Adrenal gland (tissue), 12 donors: ENCODE data around the gene APOBEC3A. TPM values are rescaled to one million over a fixed set of nuclear protein-coding genes. Genes with fewer than 3 reads are reported as not detected.

Experiments
- DNase-seq, 7 donors: peaks; one replicate each; pipeline ENCODE4 v3.0.0-alpha.2; 2019 to 2020
- H3K27ac ChIP-seq, 5 donors: fragments of 200-600 bp; sonication (generic) in 4 of 5; 1 replicate in 3 of 5; 2 replicates in 2 of 5; pipeline versions ENCODE4 v1.5.1 to v1.8.0; 2016 to 2020; ENCODE audit warnings: mild to moderate bottlenecking in 1 of 5
- H3K27me3 ChIP-seq: fragments of 200-600 bp; 2 replicates; pipeline ENCODE4 v1.8.0; 2021
- H3K36me3 ChIP-seq, 2 donors: fragments of 200-600 bp; replicated peaks in 1 of 2; 1 replicate in 1 of 2; 2 replicates in 1 of 2; pipeline versions ENCODE4 v1.5.1 to v1.8.0; 2018 to 2022
- H3K4me1 ChIP-seq, 2 donors: fragments of 200-600 bp; replicated peaks in 1 of 2; 1 replicate in 1 of 2; 2 replicates in 1 of 2; pipeline versions ENCODE4 v1.5.1 to v1.8.0; 2018 to 2021
- H3K4me3 ChIP-seq, 4 donors: fragments of 200-600 bp; sonication (generic) in 3 of 4; one replicate each; pipeline ENCODE4 v1.5.1; 2016 to 2018
- H3K9me3 ChIP-seq, 3 donors: fragments of 200-600 bp; sonication (generic) in 1 of 3; replicated peaks in 1 of 3; 1 replicate in 2 of 3; 2 replicates in 1 of 3; pipeline versions ENCODE4 v1.5.1 to v1.8.0; 2016 to 2021
- POLR2A ChIP-seq, 2 donors: fragments of 450-650 bp; IDR thresholded peaks; one replicate each; pipeline ENCODE4 v1.6.1; 2017; ENCODE audit warnings: antibody characterized with exemption in 2 of 2, mild to moderate bottlenecking in 2 of 2, moderate library complexity in 1 of 2
- WGBS, 4 donors: extraction: QIAGEN DNeasy Blood & Tissue Kit in 2 of 4; methylation state at CpG; one replicate each; pipeline versions ENCODE4 v1.1.5 to v1.1.7; 2013 to 2017; 5-methylcytosine and 5-hydroxymethylcytosine counted together
- intact Hi-C, 2 donors: fragments of 100-400 bp; cut with DNase I; formaldehyde crosslinking; loops; one replicate each; pipeline versions ENCODE4 v1.14.1 to v1.15.0; 2022 to 2023
- polyA plus RNA-seq, 3 donors: library from polyadenylated mRNA; stranded (reverse); fragments of 200-250 nt in 2 of 3; fragments of 350-450 nt in 1 of 3; fragmentation: Illumina TruSeq in 1 of 3; extraction: RNeasy Lipid Tissue Mini Kit (QIAGEN cat#74804) in 1 of 3; gene quantifications; one replicate each; pipeline ENCODE4 v1.2.3, GENCODE V29; 2013 to 2014
- total RNA-seq, 9 donors: library from RNA; depleted of rRNA in 4 of 9; stranded (reverse); fragments of >200 nt in 4 of 9; fragments of 120-200 nt in 1 of 9; fragmentation: NEBNext Ultra II Directional in 1 of 9; extraction: Animal tissue kit (Norgen Biotek cat#: 25700) in 1 of 9; gene quantifications; one replicate each; pipeline versions ENCODE4 v1.1.0 to v1.2.4, GENCODE V29; 2013 to 2023
- TF ChIP-seq, protein P1 (sequence below), 6 experiments: fragments of 450-650 bp in 4 of 6; fragments of 200-600 bp in 2 of 6; sonication (generic) in 1 of 6; IDR thresholded peaks; 1 replicate in 5 of 6; 2 replicates in 1 of 6; pipeline versions ENCODE4 v1.5.1 to v1.8.0; 2016 to 2021; ENCODE audit warnings: antibody characterized with exemption in 6 of 6, mild to moderate bottlenecking in 2 of 6, moderate library complexity in 1 of 6
- donor health status: healthy with polysubstance abuse.
- donor health status: Bipolar disorder and iron deficiency.
- donor health status: DM: yes; HTN: yes; CAD: no.
- donor health status: DM: no; HTN: no; CAD: no.
- donor health status: DM: no; HTN: no; CAD: no.
- donor health status: DM: yes; HTN: yes; CAD: no.

APOBEC3A gene
- total and polyA plus RNA-seq, 12 donors: 0.27 to 0.95 (median 0.48) TPM; not detected in 4

DNA sequence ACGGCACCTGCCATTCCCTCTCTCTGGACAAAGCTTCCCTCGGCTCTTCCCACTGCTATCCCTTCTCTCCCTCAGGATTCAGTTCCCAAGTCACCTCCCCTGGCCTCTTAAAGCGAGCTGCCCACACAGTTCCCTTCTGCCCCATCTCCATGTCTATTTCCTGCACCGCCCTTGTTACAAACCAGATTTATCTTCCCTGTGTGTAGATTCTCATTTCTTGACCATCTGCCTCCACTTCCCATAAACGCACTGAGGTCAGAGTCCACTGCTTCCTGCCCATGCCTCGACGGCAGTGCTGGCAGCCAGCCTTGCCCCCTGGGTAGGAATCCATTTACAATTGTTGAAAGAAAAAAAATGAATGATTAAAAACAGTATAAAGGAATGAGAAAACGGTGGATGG, 13.1 kb downstream of the APOBEC3A start:
- intact Hi-C loops: no loop called here
- Histone ChIP-seq H3K36me3 (no peaks in the 10 kb centered on the region), H3K4me3 (no peak overlapping the region), H3K9me3 (no peaks in the 10 kb centered on the region), H3K27me3 (no peaks in the 10 kb centered on the region), H3K4me1 (no peaks in the 10 kb centered on the region), H3K27ac (no peak overlapping the region)
- DNase-seq: no peak
- WGBS, 4 donors: 36 to 47% (median 43%) methylated on average over 8 of the region's 8 CpGs
- no peak for TF ChIP-seq POLR2A (IDR thresholded peaks at IDR 0.05)
- TF ChIP-seq, protein P1, sequence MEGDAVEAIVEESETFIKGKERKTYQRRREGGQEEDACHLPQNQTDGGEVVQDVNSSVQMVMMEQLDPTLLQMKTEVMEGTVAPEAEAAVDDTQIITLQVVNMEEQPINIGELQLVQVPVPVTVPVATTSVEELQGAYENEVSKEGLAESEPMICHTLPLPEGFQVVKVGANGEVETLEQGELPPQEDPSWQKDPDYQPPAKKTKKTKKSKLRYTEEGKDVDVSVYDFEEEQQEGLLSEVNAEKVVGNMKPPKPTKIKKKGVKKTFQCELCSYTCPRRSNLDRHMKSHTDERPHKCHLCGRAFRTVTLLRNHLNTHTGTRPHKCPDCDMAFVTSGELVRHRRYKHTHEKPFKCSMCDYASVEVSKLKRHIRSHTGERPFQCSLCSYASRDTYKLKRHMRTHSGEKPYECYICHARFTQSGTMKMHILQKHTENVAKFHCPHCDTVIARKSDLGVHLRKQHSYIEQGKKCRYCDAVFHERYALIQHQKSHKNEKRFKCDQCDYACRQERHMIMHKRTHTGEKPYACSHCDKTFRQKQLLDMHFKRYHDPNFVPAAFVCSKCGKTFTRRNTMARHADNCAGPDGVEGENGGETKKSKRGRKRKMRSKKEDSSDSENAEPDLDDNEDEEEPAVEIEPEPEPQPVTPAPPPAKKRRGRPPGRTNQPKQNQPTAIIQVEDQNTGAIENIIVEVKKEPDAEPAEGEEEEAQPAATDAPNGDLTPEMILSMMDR (IDR thresholded peaks at IDR 0.05): no peak

DNA sequence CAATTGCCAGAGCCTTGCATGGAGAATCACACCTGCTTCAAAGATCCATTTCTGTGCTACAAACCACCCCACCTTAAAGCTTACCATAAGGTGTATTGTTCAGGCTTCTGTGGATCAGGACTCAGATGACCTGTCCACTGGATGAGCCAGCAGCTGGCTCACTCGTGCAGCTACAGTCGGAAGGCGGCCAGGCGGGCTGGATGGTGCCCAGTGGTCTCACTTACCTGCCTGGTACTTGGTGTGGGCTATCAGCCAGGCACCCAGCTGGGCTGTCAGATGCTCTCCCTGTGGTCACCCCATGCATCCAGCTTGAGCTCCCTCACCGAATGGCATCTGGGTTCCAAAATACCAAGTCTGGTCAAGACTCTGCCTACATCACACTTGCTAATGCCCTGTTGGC, 13.8 kb downstream of the APOBEC3A start:
- H3K36me3 ChIP-seq: no peaks in the 10 kb centered on the region
- DNase-seq: no peak
- H3K4me3 ChIP-seq: no peak overlapping the region
- no peaks in the 10 kb centered on the region for H3K27me3 ChIP-seq
- no peaks in the 10 kb centered on the region for H3K4me1 ChIP-seq
- TF ChIP-seq POLR2A (IDR thresholded peaks at IDR 0.05): no peak
- TF ChIP-seq, protein P1 (IDR thresholded peaks at IDR 0.05): no peak
- no peaks in the 10 kb centered on the region for H3K9me3 ChIP-seq
- H3K27ac ChIP-seq: no peak overlapping the region
- WGBS, 4 donors: 70 to 91% (median 81%) methylated on average over 4 to 5 of the region's 5 CpGs
- intact Hi-C loops: no loop called here

- Histone ChIP-seq H3K9me3 (no peaks in the 10 kb centered on the region), H3K27ac (no peak overlapping the region), H3K4me1 (no peaks in the 10 kb centered on the region), H3K36me3 (no peaks in the 10 kb centered on the region), H3K27me3 (no peaks in the 10 kb centered on the region), H3K4me3 (no peak overlapping the region)
- TF ChIP-seq, protein P1 (IDR thresholded peaks at IDR 0.05): no peak
- TF ChIP-seq POLR2A (IDR thresholded peaks at IDR 0.05): no peak
- intact Hi-C loops: no loop called here
- no peak for DNase-seq
- WGBS, 4 donors: 83 to 90% (median 87%) methylated on average over 3 of the region's 3 CpGs
These were observed 14.4 kb downstream of the APOBEC3A start for GRCh38 chr22:38971791-38972190.

DNA sequence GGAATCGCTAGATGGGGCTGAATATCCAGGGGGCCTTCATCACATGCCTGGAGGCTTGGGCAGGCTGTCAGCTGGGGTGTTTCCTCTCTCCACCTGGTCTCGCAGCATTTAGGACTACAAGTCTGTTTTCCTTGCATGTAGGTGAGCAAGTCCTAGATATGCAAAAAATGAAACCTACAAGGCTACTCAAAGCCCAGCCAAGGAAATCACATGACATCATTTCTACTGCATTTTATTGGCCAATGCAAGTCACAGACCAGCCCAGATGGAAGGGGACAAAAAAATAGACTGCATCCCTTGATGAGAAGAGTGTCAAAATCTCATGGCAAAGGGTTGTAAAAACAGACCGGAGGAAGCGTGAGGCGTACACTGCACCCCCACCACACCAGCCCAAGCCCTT, 15.1 kb downstream of the APOBEC3A start:
- H3K4me3 ChIP-seq: no peak overlapping the region
- no peaks in the 10 kb centered on the region for H3K9me3 ChIP-seq
- intact Hi-C loops: no loop called here
- H3K4me1 ChIP-seq: no peaks in the 10 kb centered on the region
- H3K27ac ChIP-seq: no peak overlapping the region
- TF ChIP-seq, protein P1 (IDR thresholded peaks at IDR 0.05): no peak
- no peak for TF ChIP-seq POLR2A (IDR thresholded peaks at IDR 0.05)
- no peaks in the 10 kb centered on the region for H3K36me3 ChIP-seq
- H3K27me3 ChIP-seq: no peaks in the 10 kb centered on the region
- no peak for DNase-seq
- WGBS, 4 donors: 74 to 91% (median 80%) methylated on average over 5 of the region's 5 CpGs
